Suprapubic skin (tissue), 3 donors: ENCODE results near the gene CLEC2A.

Experiments used
- CTCF ChIP-seq, 2 donors: fragments of 200-600 bp in 1 of 2; fragments of 450-650 bp in 1 of 2; sonication (generic) in 1 of 2; IDR thresholded peaks; one replicate each; pipeline ENCODE4 v1.5.1; 2016 to 2019; ENCODE audit warnings: antibody characterized with exemption in 2 of 2, mild to moderate bottlenecking in 1 of 2, moderate library complexity in 1 of 2
- POLR2A ChIP-seq, 2 donors: fragments of 450-650 bp; IDR thresholded peaks; one replicate each; pipeline ENCODE4 v1.6.1; 2017; ENCODE audit warnings: antibody characterized with exemption in 2 of 2, mild to moderate bottlenecking in 2 of 2, moderate library complexity in 2 of 2

- TF ChIP-seq POLR2A (IDR thresholded peaks at IDR 0.05): no peak
- TF ChIP-seq CTCF (IDR thresholded peaks at IDR 0.05): no peak
Observed at GRCh38 chr12:9866860-9867269, 65.3 kb downstream of the CLEC2A start.
